Measurements from ENCODE around the gene ACOT9.
A peak's percentile ranks its signal among the peaks of the same experiment; 100 is the strongest.
"Not testable (repeated sequence)": the region's sequence is repeated elsewhere in the genome, so short reads cannot be mapped to it uniquely, and the experiment has no call there.

The ACOT9 gene

DNA sequence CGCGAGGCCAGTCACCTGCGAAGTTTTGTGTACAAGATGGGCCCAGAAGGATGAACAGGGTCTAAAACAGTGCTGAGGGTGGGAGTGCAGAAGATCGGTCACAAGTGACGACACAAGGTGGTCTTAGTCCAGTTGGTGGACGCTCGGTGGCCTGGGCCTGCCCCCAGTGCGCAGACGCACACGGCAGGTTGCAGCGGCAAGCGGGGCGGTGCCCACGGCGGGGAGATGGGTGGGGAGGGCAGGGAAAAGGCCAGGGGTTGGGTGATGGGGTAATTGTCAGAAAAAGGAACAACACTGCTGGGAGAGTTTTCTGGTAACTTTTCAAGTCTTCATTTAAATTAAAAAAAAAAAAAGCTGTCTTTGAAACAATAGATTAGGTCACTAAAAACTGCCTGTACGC lies 76.8 kb downstream of the ACOT9 start:
- CTCF ChIA-PET = interaction anchor here (1.9 kb wide), 1 partner anchor 236 kb away, joined by 8 read pairs; no protein-coding TSS in a partner anchor
- POLR2A ChIA-PET = no interaction called here

DNA sequence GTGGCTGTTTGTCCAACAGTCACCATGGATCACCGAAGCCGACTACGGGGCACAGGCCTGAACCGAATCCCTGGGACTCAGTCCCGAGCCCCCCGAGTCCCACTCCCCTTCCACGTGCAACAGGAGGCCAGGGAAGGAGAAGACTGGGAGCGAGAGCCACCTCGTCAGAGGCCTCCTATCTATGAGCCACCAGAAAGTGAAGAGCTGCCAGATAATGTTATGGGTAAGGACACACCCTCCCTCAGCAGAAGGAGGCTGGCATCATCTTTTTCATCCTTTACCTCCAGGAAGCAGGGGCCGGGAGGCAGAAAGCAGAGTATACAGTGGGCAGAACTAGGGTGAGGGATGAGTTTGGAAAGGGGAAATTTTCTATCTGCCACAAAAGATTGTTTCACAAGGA lies 78.6 kb downstream of the ACOT9 start:
- POLR2A ChIA-PET = no interaction called here
- TF ChIP-seq, protein P1, sequence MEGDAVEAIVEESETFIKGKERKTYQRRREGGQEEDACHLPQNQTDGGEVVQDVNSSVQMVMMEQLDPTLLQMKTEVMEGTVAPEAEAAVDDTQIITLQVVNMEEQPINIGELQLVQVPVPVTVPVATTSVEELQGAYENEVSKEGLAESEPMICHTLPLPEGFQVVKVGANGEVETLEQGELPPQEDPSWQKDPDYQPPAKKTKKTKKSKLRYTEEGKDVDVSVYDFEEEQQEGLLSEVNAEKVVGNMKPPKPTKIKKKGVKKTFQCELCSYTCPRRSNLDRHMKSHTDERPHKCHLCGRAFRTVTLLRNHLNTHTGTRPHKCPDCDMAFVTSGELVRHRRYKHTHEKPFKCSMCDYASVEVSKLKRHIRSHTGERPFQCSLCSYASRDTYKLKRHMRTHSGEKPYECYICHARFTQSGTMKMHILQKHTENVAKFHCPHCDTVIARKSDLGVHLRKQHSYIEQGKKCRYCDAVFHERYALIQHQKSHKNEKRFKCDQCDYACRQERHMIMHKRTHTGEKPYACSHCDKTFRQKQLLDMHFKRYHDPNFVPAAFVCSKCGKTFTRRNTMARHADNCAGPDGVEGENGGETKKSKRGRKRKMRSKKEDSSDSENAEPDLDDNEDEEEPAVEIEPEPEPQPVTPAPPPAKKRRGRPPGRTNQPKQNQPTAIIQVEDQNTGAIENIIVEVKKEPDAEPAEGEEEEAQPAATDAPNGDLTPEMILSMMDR (IDR thresholded peaks at IDR 0.05; ENCODE audit: control extremely low read depth, extremely low read depth, low read depth, missing control alignments) = no peak
- CTCF ChIA-PET = interaction anchor here (1.3 kb wide), 1 partner anchor 8 kb away, joined by 4 read pairs; no protein-coding TSS in a partner anchor
- no peak for DNase-seq (ENCODE audit: extremely low spot score)

More for the DNA sequence above, 76.8 kb downstream of the ACOT9 start:
- no peak for DNase-seq (ENCODE audit: extremely low spot score)
- TF ChIP-seq, protein P1 (IDR thresholded peaks at IDR 0.05; ENCODE audit: control extremely low read depth, extremely low read depth, low read depth, missing control alignments) = no peak

DNA sequence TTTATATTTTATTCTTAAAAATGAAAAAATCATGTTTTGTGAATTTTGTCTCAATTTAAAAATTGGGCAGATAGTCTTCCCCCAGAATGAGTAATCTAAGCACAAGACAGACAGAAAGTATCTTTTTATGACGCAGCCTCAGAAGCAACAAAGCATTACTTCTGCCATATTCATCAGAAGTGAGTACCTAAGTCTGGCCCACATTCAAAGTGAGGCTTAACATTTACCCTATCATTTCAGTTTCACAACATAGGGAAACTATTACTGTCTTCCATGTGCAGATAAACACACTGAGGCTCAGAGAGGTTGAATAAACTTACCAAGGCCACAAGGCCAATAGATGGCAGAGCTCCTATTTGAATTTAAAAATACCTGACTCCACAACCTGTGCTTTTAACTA lies 80.2 kb downstream of the ACOT9 start:
- peak; percentile 26 for DNase-seq (ENCODE audit: extremely low spot score)
- POLR2A ChIA-PET = no interaction called here
- TF ChIP-seq, protein P1 (IDR thresholded peaks at IDR 0.05; ENCODE audit: control extremely low read depth, extremely low read depth, low read depth, missing control alignments) = no peak
- CTCF ChIA-PET = no interaction called here

DNA sequence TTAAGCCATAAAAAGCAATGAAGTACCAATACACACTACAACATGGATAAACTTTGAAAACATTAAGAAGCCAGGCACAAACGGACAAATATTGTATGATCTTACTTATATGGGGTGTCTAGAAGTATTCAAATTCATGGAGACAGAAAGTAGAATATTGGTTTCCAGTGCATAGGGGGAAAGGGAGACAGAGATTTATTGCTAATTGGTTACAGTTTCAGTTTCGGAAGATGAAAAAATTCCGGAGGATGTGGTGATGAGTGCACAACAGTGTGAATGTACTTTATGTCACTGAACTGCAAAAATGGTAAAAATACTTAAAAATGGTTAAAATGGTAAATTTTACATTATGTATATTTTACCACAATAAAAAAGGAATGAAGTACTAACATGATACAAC lies 80.9 kb downstream of the ACOT9 start:
- ChIA-PET CTCF (no interaction called here), POLR2A (no interaction called here)
- TF ChIP-seq, protein P1 (IDR thresholded peaks at IDR 0.05; ENCODE audit: control extremely low read depth, extremely low read depth, low read depth, missing control alignments) = no peak
- no peak for DNase-seq (ENCODE audit: extremely low spot score)

DNA sequence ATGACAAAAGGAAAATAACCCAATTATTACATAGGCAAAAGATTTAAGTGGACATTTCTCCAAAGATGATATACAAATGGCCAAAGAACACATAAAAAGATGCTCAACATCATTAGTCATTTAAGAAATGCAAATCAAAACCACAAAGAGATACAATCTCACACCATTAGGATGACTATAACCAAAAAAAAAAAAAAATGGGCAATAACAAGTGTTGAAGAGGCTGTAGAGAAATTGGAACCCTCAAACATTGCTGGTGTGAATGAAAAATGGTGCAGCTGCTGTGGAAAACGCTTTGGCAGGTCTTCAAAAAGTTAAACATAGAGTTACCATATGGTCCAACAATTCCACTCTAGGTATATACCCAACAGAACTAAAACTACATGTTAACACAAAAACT lies 81.4 kb downstream of the ACOT9 start:
- ChIA-PET CTCF (no interaction called here), POLR2A (no interaction called here)
- no peak for DNase-seq (ENCODE audit: extremely low spot score)
- TF ChIP-seq, protein P1 (IDR thresholded peaks at IDR 0.05; ENCODE audit: control extremely low read depth, extremely low read depth, low read depth, missing control alignments) = no peak

DNA sequence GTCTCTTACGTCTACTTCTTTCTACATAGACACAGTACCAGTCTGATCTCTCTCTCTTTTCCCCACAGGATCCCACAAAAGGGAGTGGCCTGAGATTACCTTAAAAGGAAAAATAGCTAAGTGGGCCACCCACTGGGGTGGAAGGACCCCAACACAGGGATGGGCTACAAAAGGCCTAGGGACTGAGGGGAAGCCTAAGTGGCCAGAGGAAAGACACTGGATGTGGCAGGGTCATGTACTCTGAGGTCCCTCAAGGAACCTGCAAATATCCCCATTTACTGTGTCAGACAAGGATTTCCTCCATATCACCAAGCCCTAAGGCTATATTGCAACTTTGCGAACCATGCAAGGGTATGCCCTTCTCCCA lies 82.3 kb downstream of the ACOT9 start:
- ChIA-PET POLR2A (no interaction called here), CTCF (no interaction called here)
- no peak for DNase-seq (ENCODE audit: extremely low spot score)
- TF ChIP-seq, protein P1 (IDR thresholded peaks at IDR 0.05; ENCODE audit: control extremely low read depth, extremely low read depth, low read depth, missing control alignments) = no peak

DNA sequence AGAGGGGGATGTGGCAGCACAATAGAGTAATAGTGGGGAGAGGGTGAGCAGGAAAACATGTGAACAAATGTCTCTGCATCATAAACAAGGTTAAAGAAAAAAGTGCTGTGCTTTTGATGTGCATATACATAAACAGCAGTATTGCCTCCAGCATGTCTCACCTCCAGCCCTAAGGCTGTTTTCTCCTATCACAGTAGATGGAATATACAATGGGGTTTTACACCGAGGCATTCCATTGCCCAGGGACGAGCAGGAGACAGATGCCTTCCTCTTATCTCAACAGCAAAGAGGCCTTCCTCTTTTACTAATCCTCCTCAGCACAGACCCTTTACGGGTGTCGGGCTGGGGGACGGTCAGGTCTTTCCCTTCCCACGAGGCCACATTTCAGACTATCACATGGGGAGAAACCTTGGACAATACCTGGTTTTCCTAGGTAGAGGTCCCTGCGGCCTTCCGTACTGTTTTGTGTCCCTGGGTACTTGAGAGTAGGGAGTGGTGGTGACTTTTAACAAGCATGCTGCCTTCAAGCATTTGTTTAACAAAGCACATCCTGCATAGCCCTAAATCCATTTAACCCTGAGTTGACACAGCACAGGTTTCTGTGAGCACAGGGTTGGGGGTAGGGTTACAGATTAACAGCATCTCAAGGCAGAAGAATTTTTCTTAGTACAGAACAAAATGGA lies 82.9 kb downstream of the ACOT9 start:
- CTCF ChIA-PET; DNase-seq (ENCODE audit: extremely low spot score); POLR2A ChIA-PET: not testable (repeated sequence)
